ENCODE results near the gene PTH1R. TPM values are rescaled to one million over a fixed set of nuclear protein-coding genes. Genes with fewer than 3 reads are reported as not detected.
A peak's percentile ranks its signal among the peaks of the same experiment; 100 is the strongest.

Gene PTH1R
- total RNA-seq, 1 experiment from 2014 or later: 0.32 TPM

- peaks cover 49% of the 10 kb centered on the region for H4K20me1 ChIP-seq (ENCODE audit: insufficient read depth)
- no peak for TF ChIP-seq ATF3 (IDR thresholded peaks at IDR 0.05)
- no peak for TF ChIP-seq SIN3A (IDR thresholded peaks at IDR 0.05; ENCODE audit: low read depth)
- TF ChIP-seq ZBTB33 (IDR thresholded peaks at IDR 0.05; ENCODE audit: extremely low read depth, insufficient replicate concordance, low read length): no peak
- no peak for TF ChIP-seq EZH2 (IDR thresholded peaks at IDR 0.05)
- TF ChIP-seq ZFX (IDR thresholded peaks at IDR 0.05): no peak
- TF ChIP-seq CBX3 (IDR thresholded peaks at IDR 0.05; ENCODE audit: low read depth): no peak
- no peak for TF ChIP-seq ZNF274 (IDR thresholded peaks at IDR 0.05; ENCODE audit: low read depth, low read length)
- POLR2A ChIA-PET: no interaction called here
- H3K4me1 ChIP-seq (ENCODE audit: control insufficient read depth in 1 of 2, insufficient read depth in 2 of 2, low read length in 2 of 2): peaks cover 31 to 58% of the 10 kb centered on the region in 2 experiments
- H3K27me3 ChIP-seq (ENCODE audit: insufficient read depth, low read length): no peaks in the 10 kb centered on the region
- peaks cover 98% of the 10 kb centered on the region for H3K79me2 ChIP-seq (ENCODE audit: insufficient read depth, low read length)
- no peak overlapping the region for H3K4me2 ChIP-seq (ENCODE audit: low read length)
- H3K9me3 ChIP-seq (ENCODE audit: control insufficient read depth in 1 of 2, insufficient read depth in 1 of 2, low read depth in 1 of 2, low read length in 2 of 2): no peaks in the 10 kb centered on the region
- TSS peak; percentile 11 for BruUV-seq (replicated peaks)
- H3K4me3 ChIP-seq (replicated peaks in 1 of 2; ENCODE audit: low read depth in 1 of 2, low read length in 2 of 2): no peak overlapping the region
- CTCF ChIA-PET: no interaction called here
- H3K9ac ChIP-seq (ENCODE audit: low read length): no peak overlapping the region
- no peak overlapping the region for H2AFZ ChIP-seq (ENCODE audit: low read depth, low read length, poor library complexity, severe bottlenecking)
- no peak for ATAC-seq
- no peak overlapping the region for H3K27ac ChIP-seq (ENCODE audit: low read depth, low read length)
- H3K9me2 ChIP-seq (ENCODE audit: insufficient read depth): no peaks in the 10 kb centered on the region
- RAD21 ChIA-PET (ENCODE audit: low non-redundant PET in 1 of 2, low total read pairs in 2 of 2, uncharacterized antibody in 2 of 2, unreplicated experiment in 2 of 2): no interaction called here
- intact Hi-C loops (cut with micrococcal nuclease): no loop called here
- no peaks in the 10 kb centered on the region for H3K36me3 ChIP-seq (ENCODE audit: control insufficient read depth in 1 of 2, insufficient read depth in 2 of 2, low read length in 2 of 2)
- no peak for DNase-seq (ENCODE audit: low read depth, low spot score)
Measured at GRCh38 chr3:46952813-46953212, 75.3 kb downstream of the PTH1R start.

Other genes with a start within 250 kb of the PTH1R start
- 16.4 TPM for gene ALS2CL, start 184.0 kb upstream of the PTH1R start, total RNA-seq (2021; ENCODE audit: unreplicated experiment)
- gene TMIE, start 176.3 kb upstream of the PTH1R start, total RNA-seq (2021; ENCODE audit: unreplicated experiment): 0.74 TPM
- not detected for gene PRSS50, start 159.9 kb upstream of the PTH1R start, total RNA-seq (2021; ENCODE audit: unreplicated experiment)
- not detected for gene MYL3, start 14.3 kb upstream of the PTH1R start, total RNA-seq (2021; ENCODE audit: unreplicated experiment)
- 46.5 TPM for gene CCDC12, start 99.0 kb downstream of the PTH1R start, total RNA-seq (2021; ENCODE audit: unreplicated experiment)
- 72.9 TPM for gene NBEAL2, start 101.9 kb downstream of the PTH1R start, total RNA-seq (2021; ENCODE audit: unreplicated experiment)

Data from HCT116 (cell line).